CD4-positive, alpha-beta T cell treated with Interleukin-6 at 100 ng/mL for 8 hours (primary cell): ENCODE measurements around the gene OR2D3.
"Not testable (repeated sequence)": the region's sequence is repeated elsewhere in the genome, so short reads cannot be mapped to it uniquely, and the experiment has no call there.

Experiments used
- DNase-seq: peaks from one replicate; pipeline ENCODE4 v3.0.0-alpha.2; 2020; ENCODE audit warnings: mixed read lengths, low spot score

Gene OR2D3

GRCh38 chr11:6927030-6927617 is 6.3 kb downstream of the OR2D3 start:
- no peak for DNase-seq

GRCh38 chr11:6928916-6929315 is 8.1 kb downstream of the OR2D3 start:
- DNase-seq = no peak

- DNase-seq = no peak
Observed at GRCh38 chr11:6931146-6931713, 10.4 kb downstream of the OR2D3 start.

- no peak for DNase-seq
Observed at GRCh38 chr11:6932145-6932544, 11.3 kb downstream of the OR2D3 start.

DNA sequence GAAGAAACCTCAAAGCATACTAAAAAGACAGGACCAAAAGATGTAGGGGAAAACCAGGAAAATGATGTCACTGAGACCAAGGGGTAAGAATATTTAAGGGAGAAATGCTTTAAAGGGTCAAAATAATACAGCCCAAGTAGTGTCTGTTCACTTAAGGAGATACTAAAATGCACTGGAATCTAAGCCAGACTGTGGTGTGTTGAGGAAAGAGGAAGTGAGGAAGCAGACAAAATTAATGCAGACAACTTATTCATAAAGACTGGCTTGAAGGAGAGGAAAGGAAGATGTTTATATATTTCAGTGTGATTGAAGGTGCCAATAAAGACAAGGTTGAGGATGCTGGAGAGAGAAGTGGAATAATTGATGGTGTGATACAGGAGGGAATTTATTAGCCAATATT is 21.2 kb downstream of the OR2D3 start:
- no peak for DNase-seq

GRCh38 chr11:6943131-6943530 is 22.3 kb downstream of the OR2D3 start:
- no peak for DNase-seq

DNA sequence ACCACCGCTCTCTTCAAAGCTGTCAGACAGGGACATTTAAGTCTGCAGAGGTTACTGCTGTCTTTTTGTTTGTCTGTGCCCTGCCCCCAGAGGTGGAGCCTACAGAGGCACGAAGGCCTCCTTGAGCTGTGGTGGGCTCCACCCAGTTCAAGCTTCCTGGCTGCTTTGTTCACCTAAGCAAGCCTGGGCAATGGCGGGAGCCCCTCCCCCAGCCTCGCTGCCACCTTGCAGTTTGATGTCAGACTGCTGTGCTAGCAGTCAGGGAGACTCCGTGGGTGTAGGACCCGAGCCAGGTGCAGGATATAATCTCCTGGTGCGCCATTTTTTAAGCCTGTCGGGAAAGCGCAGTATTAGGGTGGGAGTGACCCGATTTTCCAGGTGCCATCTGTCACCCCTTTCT is 33.4 kb downstream of the OR2D3 start:
- DNase-seq = not testable (repeated sequence)

- DNase-seq = no peak
Observed at GRCh38 chr11:6962141-6962540, 41.3 kb downstream of the OR2D3 start.

- DNase-seq = no peak
Observed at GRCh38 chr11:6962673-6963072, 41.9 kb downstream of the OR2D3 start.

DNA sequence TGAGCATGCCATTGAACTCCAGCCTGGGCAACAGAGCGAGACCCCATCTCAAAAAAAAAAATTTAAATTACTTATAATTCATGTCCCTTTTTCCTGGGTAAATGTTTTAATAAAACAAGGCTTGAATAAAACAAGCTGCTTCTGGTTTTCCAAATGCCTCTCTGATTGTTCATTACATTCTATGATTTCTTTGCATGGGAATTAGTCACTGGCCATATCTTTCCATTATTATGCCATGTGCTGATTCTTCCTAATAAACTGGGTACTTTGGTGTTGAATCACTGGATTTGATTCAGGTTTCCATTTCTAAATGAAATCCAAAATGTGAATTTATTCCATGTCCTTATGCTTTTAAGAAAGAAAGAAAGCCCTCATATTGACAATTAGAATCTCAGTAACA is 48.0 kb downstream of the OR2D3 start:
- DNase-seq = no peak

- not testable (repeated sequence) for DNase-seq
Observed at GRCh38 chr11:6969854-6970253, 49.1 kb downstream of the OR2D3 start.
